Lower lobe of right lung (tissue), 2 donors: ENCODE results near the gene SCRG1. TPM values are rescaled to one million over a fixed set of nuclear protein-coding genes. Genes with fewer than 3 reads are reported as not detected.

ENCODE experiments used
- ATAC-seq, 2 donors: fragments of 200-7000 bp; cut with Tn5 transposase; one replicate each; pipeline ENCODE4 v1.9.1; 2020 to 2022; ENCODE audit warnings: mild to moderate bottlenecking in 2 of 2, moderate library complexity in 2 of 2
- DNase-seq: peaks from one replicate; pipeline ENCODE4 v3.0.0-alpha.2; 2020
- H3K27ac ChIP-seq: fragments of 200-600 bp; one replicate; pipeline ENCODE4 v1.8.0; 2022
- H3K27me3 ChIP-seq: fragments of 200-600 bp; one replicate; pipeline ENCODE4 v1.8.0; 2022; ENCODE audit warnings: low read depth
- H3K36me3 ChIP-seq: fragments of 200-600 bp; one replicate; pipeline ENCODE4 v1.8.0; 2022; ENCODE audit warnings: mild to moderate bottlenecking
- H3K4me1 ChIP-seq: fragments of 200-600 bp; one replicate; pipeline ENCODE4 v1.8.0; 2022
- H3K4me3 ChIP-seq: fragments of 200-600 bp; one replicate; pipeline ENCODE4 v1.8.0; 2022; ENCODE audit warnings: mild to moderate bottlenecking
- H3K9me3 ChIP-seq: fragments of 200-600 bp; one replicate; pipeline ENCODE4 v1.8.0; 2022
- intact Hi-C: fragments of 100-400 bp; cut with DNase I; formaldehyde crosslinking; loops from one replicate; pipeline ENCODE4 v1.11.0; 2022
- total RNA-seq: library from RNA; stranded (reverse); fragmentation: NEBNext Ultra II Directional; extraction: Animal tissue kit (Norgen Biotek cat#: 25700); gene quantifications from one replicate; pipeline ENCODE4 v1.2.1, GENCODE V29; 2021
- TF ChIP-seq, protein P1 (sequence below): fragments of 200-600 bp; IDR thresholded peaks from one replicate; pipeline ENCODE4 v1.8.0; 2022; ENCODE audit warnings: antibody characterized with exemption, mild to moderate bottlenecking
- donor health status: DM: no; HTN: yes; CAD: no; lungs with severe emphysema.

SCRG1 gene
- total RNA-seq, 1 donor from 2014 or later: 0.32 TPM

DNA sequence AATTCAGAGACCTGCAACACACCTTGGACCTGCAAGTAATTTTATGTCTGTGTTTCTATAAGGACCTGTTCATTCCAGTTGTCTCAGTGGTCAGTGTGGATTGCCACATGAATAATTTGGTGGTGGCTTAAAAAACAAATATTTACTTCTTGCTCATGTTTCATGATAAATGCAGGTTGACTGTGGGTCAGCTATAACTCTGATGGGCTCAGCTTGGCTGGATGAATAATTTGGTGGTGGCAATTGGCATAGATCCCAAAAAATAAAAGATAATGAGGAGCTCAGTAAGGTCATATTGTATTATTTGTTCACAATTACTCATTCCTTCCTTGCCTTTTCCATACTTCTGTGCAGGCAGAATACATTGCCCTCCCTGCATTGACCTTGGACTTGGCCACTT lies 18.9 kb upstream of the SCRG1 start:
- Histone ChIP-seq H3K9me3 (no peaks in the 10 kb centered on the region), H3K27me3 (no peaks in the 10 kb centered on the region), H3K4me1 (peaks cover 4% of the 10 kb centered on the region), H3K4me3 (no peak overlapping the region), H3K27ac (no peak overlapping the region), H3K36me3 (no peaks in the 10 kb centered on the region)
- intact Hi-C loops: loop anchor here (5.0 kb wide), 1 partner anchor 101 kb away; no protein-coding TSS in a partner anchor
- no peak for ATAC-seq
- DNase-seq: no peak
- TF ChIP-seq, protein P1, sequence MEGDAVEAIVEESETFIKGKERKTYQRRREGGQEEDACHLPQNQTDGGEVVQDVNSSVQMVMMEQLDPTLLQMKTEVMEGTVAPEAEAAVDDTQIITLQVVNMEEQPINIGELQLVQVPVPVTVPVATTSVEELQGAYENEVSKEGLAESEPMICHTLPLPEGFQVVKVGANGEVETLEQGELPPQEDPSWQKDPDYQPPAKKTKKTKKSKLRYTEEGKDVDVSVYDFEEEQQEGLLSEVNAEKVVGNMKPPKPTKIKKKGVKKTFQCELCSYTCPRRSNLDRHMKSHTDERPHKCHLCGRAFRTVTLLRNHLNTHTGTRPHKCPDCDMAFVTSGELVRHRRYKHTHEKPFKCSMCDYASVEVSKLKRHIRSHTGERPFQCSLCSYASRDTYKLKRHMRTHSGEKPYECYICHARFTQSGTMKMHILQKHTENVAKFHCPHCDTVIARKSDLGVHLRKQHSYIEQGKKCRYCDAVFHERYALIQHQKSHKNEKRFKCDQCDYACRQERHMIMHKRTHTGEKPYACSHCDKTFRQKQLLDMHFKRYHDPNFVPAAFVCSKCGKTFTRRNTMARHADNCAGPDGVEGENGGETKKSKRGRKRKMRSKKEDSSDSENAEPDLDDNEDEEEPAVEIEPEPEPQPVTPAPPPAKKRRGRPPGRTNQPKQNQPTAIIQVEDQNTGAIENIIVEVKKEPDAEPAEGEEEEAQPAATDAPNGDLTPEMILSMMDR: no peak

- H3K27me3 ChIP-seq: no peaks in the 10 kb centered on the region
- DNase-seq: peak; percentile 85
- TF ChIP-seq, protein P1: no peak
- H3K9me3 ChIP-seq: no peaks in the 10 kb centered on the region
- no peaks in the 10 kb centered on the region for H3K36me3 ChIP-seq
- intact Hi-C loops: loop anchor here (5.0 kb wide), 1 partner anchor 99 kb away; no protein-coding TSS in a partner anchor
- H3K27ac ChIP-seq: peak overlapping the region; percentile 63
- H3K4me3 ChIP-seq: peak overlapping the region; percentile 10
- peak; percentile 81 to 82 for ATAC-seq
- peaks cover 4% of the 10 kb centered on the region for H3K4me1 ChIP-seq
These were observed 17.2 kb upstream of the SCRG1 start for GRCh38 chr4:173415885-173416653.

GRCh38 chr4:173415092-173415491 lies 16.2 kb upstream of the SCRG1 start:
- H3K4me3 ChIP-seq: no peak overlapping the region
- ATAC-seq: peak; percentile 43 to 45

GRCh38 chr4:173414456-173414855 lies 15.5 kb upstream of the SCRG1 start:
- H3K27ac ChIP-seq: peak overlapping the region; percentile 10
- H3K4me1 ChIP-seq: peaks cover 4% of the 10 kb centered on the region
- no peak for DNase-seq
- H3K36me3 ChIP-seq: peaks cover 3% of the 10 kb centered on the region
- H3K27me3 ChIP-seq: no peaks in the 10 kb centered on the region
- no peaks in the 10 kb centered on the region for H3K9me3 ChIP-seq
- ATAC-seq: no peak
- H3K4me3 ChIP-seq: no peak overlapping the region
- intact Hi-C loops: no loop called here
- TF ChIP-seq, protein P1: no peak

More at GRCh38 chr4:173415092-173415491, 16.2 kb upstream of the SCRG1 start:
- TF ChIP-seq, protein P1: no peak
- Histone ChIP-seq H3K27ac (peak overlapping the region; percentile 10), H3K4me1 (peaks cover 4% of the 10 kb centered on the region), H3K9me3 (no peaks in the 10 kb centered on the region), H3K36me3 (peaks cover under 1% of the 10 kb centered on the region), H3K27me3 (no peaks in the 10 kb centered on the region)
- no peak for DNase-seq
- intact Hi-C loops: loop anchor here (5.0 kb wide), 1 partner anchor 98 kb away; no protein-coding TSS in a partner anchor

GRCh38 chr4:173413036-173413435 lies 14.1 kb upstream of the SCRG1 start:
- Histone ChIP-seq H3K36me3 (peaks cover 3% of the 10 kb centered on the region), H3K4me1 (peaks cover 4% of the 10 kb centered on the region), H3K4me3 (no peak overlapping the region), H3K27ac (no peak overlapping the region), H3K27me3 (no peaks in the 10 kb centered on the region), H3K9me3 (no peaks in the 10 kb centered on the region)
- TF ChIP-seq, protein P1: no peak
- intact Hi-C loops: no loop called here
- ATAC-seq: no peak
- DNase-seq: no peak
